K562 (cell line): Measurements from ENCODE around the gene RTN4. TPM values are rescaled to one million over a fixed set of nuclear protein-coding genes. Genes with fewer than 3 reads are reported as not detected.

Experiments
- ATAC-seq: fragments of 200-7000 bp; cut with Tn5 transposase; 3 replicates; pipeline ENCODE4 v1.9.1; 2020; ENCODE audit warnings: moderate library complexity
- BruUV-seq: library from RNA; stranded (reverse); fragments of 400-500 nt; replicated peaks from 2 replicates; lab custom pipeline; 2021; lab: Mats Ljungman, UMichigan
- CTCF ChIA-PET: fragments of 300-600 bp; formaldehyde crosslinking; extraction: SDS; loops from one replicate; lab custom pipeline; 2021; ENCODE audit warnings: low intra/inter-chr PET ratio; lab: Yijun Ruan, JAX
- POLR2A ChIA-PET: fragments of 300-600, 350-650 bp; sonication (Branson Sonifier 250); formaldehyde crosslinking; extraction: SDS; loops from one replicate; lab custom pipeline; 2021; ENCODE audit warnings: antibody characterized with exemption, inconsistent platforms; lab: Yijun Ruan, JAX
- DNase-seq, 4 experiments: peaks; one replicate each; pipeline versions ENCODE4 v3.0.0 to v3.0.0-alpha.2; 2011 to 2018; ENCODE audit warnings: low spot score in 3 of 4, mixed read lengths in 3 of 4; ENCODE audit errors: extremely low read depth in 1 of 4
- FAIRE-seq: peaks from 2 replicates; lab custom pipeline; 2011; peaks lifted over from hg19 to GRCh38; lab: Jason Lieb, UNC
- H2AFZ ChIP-seq: 2 replicates; pipeline ENCODE4 v1.6.0; 2011; ENCODE audit warnings: low read depth, low read length, control low read depth, inconsistent platforms
- H3K27ac ChIP-seq: fragments of 200-600 bp; 3 replicates; pipeline ENCODE4 v1.8.0; 2011; ENCODE audit warnings: low read depth, mild to moderate bottlenecking, control low read depth, inconsistent platforms, low read length, moderate library complexity, mixed read lengths; ENCODE audit errors: extremely low read depth
- H3K27me3 ChIP-seq, 2 experiments: fragments of 300-600 bp in 1 of 2; 2 replicates in 1 of 2; 3 replicates in 1 of 2; pipeline versions ENCODE4 v1.6.0 to v1.8.0; 2011; ENCODE audit warnings: inconsistent platforms in 2 of 2, low read length in 2 of 2, mild to moderate bottlenecking in 1 of 2, mixed read lengths in 1 of 2, moderate library complexity in 1 of 2; ENCODE audit not compliant: control insufficient read depth in 2 of 2, insufficient read depth in 2 of 2
- H3K36me3 ChIP-seq: fragments of 300-600 bp; 3 replicates; pipeline ENCODE4 v1.8.0; 2011; ENCODE audit warnings: mild to moderate bottlenecking, low read length, inconsistent platforms; ENCODE audit not compliant: control insufficient read depth, insufficient read depth
- H3K4me1 ChIP-seq, 2 experiments: fragments of 200-600 bp in 1 of 2; replicated peaks in 1 of 2; 2 replicates in 1 of 2; 3 replicates in 1 of 2; pipeline versions ENCODE4 v1.5.1 to v1.8.0; 2011; ENCODE audit warnings: inconsistent platforms in 2 of 2, low read length in 2 of 2, mild to moderate bottlenecking in 1 of 2, mixed read lengths in 1 of 2, moderate library complexity in 1 of 2; ENCODE audit not compliant: control insufficient read depth in 2 of 2, insufficient read depth in 2 of 2
- H3K4me2 ChIP-seq: 2 replicates; pipeline ENCODE4 v1.6.1; 2011; ENCODE audit warnings: low read length, control low read depth, inconsistent platforms, mixed read lengths; ENCODE audit not compliant: insufficient read depth
- H3K4me3 ChIP-seq: fragments of 200-600 bp; sonication (generic), shearing (Covaris generic); 2 replicates; pipeline ENCODE4 v1.5.1; 2016; ENCODE audit warnings: control low read depth, inconsistent platforms
- H3K79me2 ChIP-seq: fragments of 200-600 bp; 3 replicates; pipeline ENCODE4 v1.8.0; 2011; ENCODE audit warnings: low read length, inconsistent platforms; ENCODE audit not compliant: control insufficient read depth, insufficient read depth
- H3K9ac ChIP-seq, 2 experiments: 2 replicates each; pipeline versions ENCODE4 v1.6.0 to v1.6.1; 2011; ENCODE audit warnings: low read depth in 2 of 2, low read length in 2 of 2, control low read depth in 1 of 2, inconsistent platforms in 1 of 2, mild to moderate bottlenecking in 1 of 2, mixed read lengths in 1 of 2; ENCODE audit not compliant: insufficient read depth in 1 of 2
- H3K9me1 ChIP-seq: one replicate; pipeline ENCODE4 v1.6.0; 2011; ENCODE audit warnings: inconsistent platforms, mild to moderate bottlenecking, low read length, moderate library complexity; ENCODE audit not compliant: control insufficient read depth, insufficient read depth
- H3K9me3 ChIP-seq: replicated peaks from 2 replicates; pipeline ENCODE4 v1.5.1; 2011; ENCODE audit warnings: low read depth, low read length, inconsistent platforms; ENCODE audit not compliant: control insufficient read depth, insufficient read depth
- H4K20me1 ChIP-seq: replicated peaks from 2 replicates; pipeline ENCODE4 v1.6.1; 2011; ENCODE audit warnings: low read length, inconsistent platforms, mixed read lengths; ENCODE audit not compliant: control insufficient read depth, insufficient read depth
- CLOCK ChIP-seq: fragments of 250-450 bp; sonication (Bioruptor Pico); IDR thresholded peaks from 2 replicates; pipeline ENCODE4 v1.4.0; 2020; ENCODE audit warnings: mild to moderate bottlenecking, moderate library complexity, borderline replicate concordance
- GATAD2B ChIP-seq: fragments of 450-650 bp; IDR thresholded peaks from 2 replicates; pipeline ENCODE4 v1.6.1; 2017; ENCODE audit warnings: mild to moderate bottlenecking, borderline replicate concordance
- HES1 ChIP-seq: fragments of 450-650 bp; IDR thresholded peaks from 2 replicates; pipeline ENCODE4 v1.6.1; 2016; ENCODE audit warnings: low read depth, mild to moderate bottlenecking, moderate library complexity
- RFX5 ChIP-seq: IDR thresholded peaks from 2 replicates; pipeline ENCODE4 v1.6.1; 2011; ENCODE audit warnings: low read depth, mild to moderate bottlenecking, improper control_type of control experiment, low read length
- SMARCC2 ChIP-seq: fragments of 450-650 bp; IDR thresholded peaks from 2 replicates; pipeline ENCODE4 v1.6.1; 2017; ENCODE audit warnings: antibody characterized with exemption, moderate library complexity, mild to moderate bottlenecking, low read depth
- ZFP91 ChIP-seq: sonication (generic); formaldehyde crosslinking; IDR thresholded peaks from 2 replicates; pipeline ENCODE4 v1.8.0; 2022; ENCODE audit warnings: mild to moderate bottlenecking, missing genetic modification reagents
- ZNF717 ChIP-seq: fragments of 250-450 bp; sonication (Bioruptor Pico); IDR thresholded peaks from 2 replicates; pipeline ENCODE4 v1.5.0; 2021
- WGBS: fragments of 100-300 bp; shearing (Covaris generic); methylation state at CpG from one replicate; pipeline ENCODE4 v1.1.6; 2016; ENCODE audit warnings: low coverage, mixed read lengths; ENCODE audit not compliant: insufficient coverage; ENCODE audit errors: missing lambda C conversion rate; 5-methylcytosine and 5-hydroxymethylcytosine counted together
- in situ Hi-C: fragments of 300-500 bp; cut with MboI; formaldehyde crosslinking; loops from 4 replicates; pipeline ENCODE4 v1.15.0; 2018; ENCODE audit warnings: inconsistent platforms, mixed read lengths
- intact Hi-C: fragments of 100-400 bp; cut with micrococcal nuclease; formaldehyde crosslinking; loops from 2 replicates; pipeline ENCODE4 v1.14.2; 2022
- polyA plus RNA-seq, 8 experiments: library from polyadenylated mRNA; depleted of rRNA in 4 of 8; stranded (reverse) in 5 of 8; unstranded in 3 of 8; fragments of >200 nt; fragmentation: Nextera tagmentation in 2 of 8; fragmentation: Illumina TruSeq in 1 of 8; extraction: Ambion mirVana in 2 of 8; extraction: Trizol in 1 of 8; gene quantifications; 2 replicates each; pipeline versions ENCODE4 v1.2.1 to v1.2.3, GENCODE V29; 2011 to 2014; ENCODE audit warnings: inconsistent platforms in 1 of 8, missing spikeins in 1 of 8
- total RNA-seq, 7 experiments: library from RNA; depleted of rRNA in 6 of 7; stranded (reverse); fragments of >200 nt in 6 of 7; fragmentation: Illumina TruSeq in 2 of 7; extraction: Trizol in 2 of 7; gene quantifications; 2 replicates each; pipeline versions ENCODE4 v1.2.1 to v1.2.3, GENCODE V29; 2011 to 2021; ENCODE audit warnings: low replicate concordance in 1 of 7
- TF ChIP-seq, protein P1 (sequence below): fragments of 450-650 bp; IDR thresholded peaks from 2 replicates; pipeline ENCODE4 v1.6.1; 2016; ENCODE audit warnings: mild to moderate bottlenecking
- TF ChIP-seq, protein P2 (sequence below): sonication (generic); formaldehyde crosslinking; IDR thresholded peaks from 2 replicates; pipeline ENCODE4 v1.8.1; 2023; ENCODE audit warnings: mild to moderate bottlenecking, missing genetic modification reagents

The RTN4 gene
- total and polyA plus RNA-seq, 9 of the 15 experiments (the other 6 are each of a cell fraction or from before 2014, with no cell fraction given): 73.0 to 248 (median 116) TPM

- Histone ChIP-seq H3K9me3 (no peaks in the 10 kb centered on the region), H3K9me1 (peaks cover 20% of the 10 kb centered on the region), H3K27ac (no peak overlapping the region), H3K4me3 (no peak overlapping the region), H3K79me2 (peaks cover 100% of the 10 kb centered on the region), H2AFZ (no peak overlapping the region), H3K27me3 (no peaks in the 10 kb centered on the region), H3K9ac (no peak overlapping the region), H3K36me3 (peaks cover 46% of the 10 kb centered on the region), H4K20me1 (peaks cover 81% of the 10 kb centered on the region), H3K4me2 (no peak overlapping the region), H3K4me1 (peaks cover 3 to 23% of the 10 kb centered on the region in 2 experiments; a peak in 3 of 5 replicates)
- in situ Hi-C loops: no loop called here
- CTCF ChIA-PET: no interaction called here
- intact Hi-C loops: no loop called here
- DNase-seq: no peak
- POLR2A ChIA-PET: interaction anchor here (0.7 to 2.2 kb wide), 3 partner anchors 10 to 140 kb away, joined by 6 to 9 read pairs (median 7); no protein-coding TSS in a partner anchor
- TF ChIP-seq ZFP91 (CRISPR knock-in tag) (no peak), GATAD2B (no peak), RFX5 (no peak), CLOCK (CRISPR knock-in tag) (no peak), SMARCC2 (no peak), ZNF717 (CRISPR knock-in tag) (no peak), HES1 (no peak)
- TF ChIP-seq, protein P1, sequence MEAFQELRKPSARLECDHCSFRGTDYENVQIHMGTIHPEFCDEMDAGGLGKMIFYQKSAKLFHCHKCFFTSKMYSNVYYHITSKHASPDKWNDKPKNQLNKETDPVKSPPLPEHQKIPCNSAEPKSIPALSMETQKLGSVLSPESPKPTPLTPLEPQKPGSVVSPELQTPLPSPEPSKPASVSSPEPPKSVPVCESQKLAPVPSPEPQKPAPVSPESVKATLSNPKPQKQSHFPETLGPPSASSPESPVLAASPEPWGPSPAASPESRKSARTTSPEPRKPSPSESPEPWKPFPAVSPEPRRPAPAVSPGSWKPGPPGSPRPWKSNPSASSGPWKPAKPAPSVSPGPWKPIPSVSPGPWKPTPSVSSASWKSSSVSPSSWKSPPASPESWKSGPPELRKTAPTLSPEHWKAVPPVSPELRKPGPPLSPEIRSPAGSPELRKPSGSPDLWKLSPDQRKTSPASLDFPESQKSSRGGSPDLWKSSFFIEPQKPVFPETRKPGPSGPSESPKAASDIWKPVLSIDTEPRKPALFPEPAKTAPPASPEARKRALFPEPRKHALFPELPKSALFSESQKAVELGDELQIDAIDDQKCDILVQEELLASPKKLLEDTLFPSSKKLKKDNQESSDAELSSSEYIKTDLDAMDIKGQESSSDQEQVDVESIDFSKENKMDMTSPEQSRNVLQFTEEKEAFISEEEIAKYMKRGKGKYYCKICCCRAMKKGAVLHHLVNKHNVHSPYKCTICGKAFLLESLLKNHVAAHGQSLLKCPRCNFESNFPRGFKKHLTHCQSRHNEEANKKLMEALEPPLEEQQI: no peak
- TF ChIP-seq, protein P2, sequence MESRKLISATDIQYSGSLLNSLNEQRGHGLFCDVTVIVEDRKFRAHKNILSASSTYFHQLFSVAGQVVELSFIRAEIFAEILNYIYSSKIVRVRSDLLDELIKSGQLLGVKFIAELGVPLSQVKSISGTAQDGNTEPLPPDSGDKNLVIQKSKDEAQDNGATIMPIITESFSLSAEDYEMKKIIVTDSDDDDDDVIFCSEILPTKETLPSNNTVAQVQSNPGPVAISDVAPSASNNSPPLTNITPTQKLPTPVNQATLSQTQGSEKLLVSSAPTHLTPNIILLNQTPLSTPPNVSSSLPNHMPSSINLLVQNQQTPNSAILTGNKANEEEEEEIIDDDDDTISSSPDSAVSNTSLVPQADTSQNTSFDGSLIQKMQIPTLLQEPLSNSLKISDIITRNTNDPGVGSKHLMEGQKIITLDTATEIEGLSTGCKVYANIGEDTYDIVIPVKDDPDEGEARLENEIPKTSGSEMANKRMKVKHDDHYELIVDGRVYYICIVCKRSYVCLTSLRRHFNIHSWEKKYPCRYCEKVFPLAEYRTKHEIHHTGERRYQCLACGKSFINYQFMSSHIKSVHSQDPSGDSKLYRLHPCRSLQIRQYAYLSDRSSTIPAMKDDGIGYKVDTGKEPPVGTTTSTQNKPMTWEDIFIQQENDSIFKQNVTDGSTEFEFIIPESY (CRISPR knock-in tag): no peak
- no TSS peak for BruUV-seq
- FAIRE-seq: no peak
- no peak for ATAC-seq
- 83% methylated on average over 2 of the region's 2 CpGs for WGBS
These were observed 23.0 kb downstream of the RTN4 start for GRCh38 chr2:55027226-55027625.
